Nephron (organoid): ENCODE data around the gene USH2A.

ENCODE experiments used
- H3K27ac Mint-ChIP-seq, 3 experiments: 2 replicates each; pipeline ENCODE4 v1.8.0; 2020; ENCODE audit warnings: mixed read lengths in 3 of 3, mild to moderate bottlenecking in 2 of 3, moderate library complexity in 1 of 3
- H3K27me3 Mint-ChIP-seq: 2 replicates; pipeline ENCODE4 v1.8.0; 2021; ENCODE audit warnings: low read depth, mild to moderate bottlenecking, moderate library complexity, mixed read lengths
- H3K36me3 Mint-ChIP-seq: 2 replicates; pipeline ENCODE4 v1.8.0; 2020; ENCODE audit warnings: low read depth, mixed read lengths
- H3K4me1 Mint-ChIP-seq: 2 replicates; pipeline ENCODE4 v1.8.0; 2020; ENCODE audit warnings: mixed read lengths
- H3K4me3 Mint-ChIP-seq, 3 experiments: 2 replicates each; pipeline ENCODE4 v1.8.0; 2020; ENCODE audit warnings: mild to moderate bottlenecking in 3 of 3, mixed read lengths in 3 of 3, moderate library complexity in 2 of 3
- H3K9me3 Mint-ChIP-seq: 2 replicates; pipeline ENCODE4 v1.8.0; 2020; ENCODE audit warnings: mixed read lengths
- CTCF ChIP-seq, 3 experiments: fragments of 200-600 bp; sonication (generic); IDR thresholded peaks; one replicate each; pipeline ENCODE4 v1.5.0; 2021; ENCODE audit warnings: antibody characterized with exemption in 3 of 3; ENCODE audit not compliant: unreplicated experiment in 3 of 3

Gene USH2A

DNA sequence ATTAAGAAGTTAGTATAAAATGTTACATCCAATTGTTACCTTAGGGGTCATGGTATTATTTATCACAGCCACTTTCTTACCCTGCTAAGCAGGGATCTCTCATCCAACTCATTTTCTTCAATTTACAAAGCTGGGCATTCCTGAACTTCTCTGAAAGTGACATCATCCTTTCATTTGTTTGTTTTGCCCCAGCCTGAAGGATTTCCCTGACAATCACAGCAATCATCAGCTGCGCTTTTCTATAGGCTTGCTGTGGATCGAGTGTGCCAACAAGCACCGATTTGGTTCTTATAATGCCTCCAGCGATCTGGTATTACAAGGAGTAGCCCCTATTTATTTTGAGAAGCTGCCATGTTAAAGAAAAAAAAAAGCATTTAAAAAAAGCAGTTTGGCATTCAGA is 240.2 kb downstream of the USH2A start:
- no peaks in the 10 kb centered on the region for H3K36me3 Mint-ChIP-seq

GRCh38 chr1:216181590-216181989 is 241.7 kb downstream of the USH2A start:
- Mint-ChIP-seq H3K27me3 (peaks cover 4% of the 10 kb centered on the region), H3K4me3 (no peak overlapping the region), H3K27ac (no peak overlapping the region), H3K9me3 (no peaks in the 10 kb centered on the region), H3K4me1 (peaks cover 18% of the 10 kb centered on the region), H3K36me3 (no peaks in the 10 kb centered on the region)
- TF ChIP-seq CTCF (IDR thresholded peaks at IDR 0.05; ENCODE audit: unreplicated experiment in 3 of 3) = no peak

More for the DNA sequence above, 240.2 kb downstream of the USH2A start:
- Mint-ChIP-seq H3K27me3 (peaks cover 4% of the 10 kb centered on the region), H3K4me3 (no peak overlapping the region), H3K27ac (no peak overlapping the region), H3K9me3 (no peaks in the 10 kb centered on the region), H3K4me1 (peaks cover 16% of the 10 kb centered on the region)
- TF ChIP-seq CTCF (IDR thresholded peaks at IDR 0.05; ENCODE audit: unreplicated experiment in 3 of 3) = no peak

DNA sequence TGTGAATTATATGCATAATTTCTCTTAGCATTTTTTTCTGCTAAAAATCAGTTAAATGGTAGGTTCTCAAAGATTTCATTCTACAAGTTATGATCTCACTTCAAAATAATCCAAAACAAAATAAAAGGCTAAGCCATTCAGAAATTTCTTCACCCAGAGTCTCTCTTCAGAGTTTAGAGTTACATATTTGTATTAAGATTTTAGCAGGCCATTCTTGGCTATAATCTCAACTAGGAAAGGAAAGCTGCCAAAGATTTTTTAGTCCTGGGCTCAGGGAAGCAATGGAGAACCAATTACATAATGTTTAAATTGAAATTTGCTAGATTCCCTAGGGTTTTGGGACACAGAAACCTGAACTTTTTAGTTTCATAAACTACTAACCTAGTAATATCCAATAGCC is 245.0 kb downstream of the USH2A start:
- Mint-ChIP-seq H3K27me3 (peaks cover 4% of the 10 kb centered on the region), H3K36me3 (no peaks in the 10 kb centered on the region), H3K9me3 (no peaks in the 10 kb centered on the region), H3K27ac (no peak overlapping the region), H3K4me3 (no peak overlapping the region), H3K4me1 (peaks cover 14% of the 10 kb centered on the region)
- no peak for TF ChIP-seq CTCF (IDR thresholded peaks at IDR 0.05; ENCODE audit: unreplicated experiment in 3 of 3)

- no peaks in the 10 kb centered on the region for H3K9me3 Mint-ChIP-seq
- no peak for TF ChIP-seq CTCF (IDR thresholded peaks at IDR 0.05; ENCODE audit: unreplicated experiment in 3 of 3)
- no peak overlapping the region for H3K4me3 Mint-ChIP-seq
- no peak overlapping the region for H3K27ac Mint-ChIP-seq
- peaks cover 13% of the 10 kb centered on the region for H3K4me1 Mint-ChIP-seq
- peaks cover 4% of the 10 kb centered on the region for H3K27me3 Mint-ChIP-seq
- no peaks in the 10 kb centered on the region for H3K36me3 Mint-ChIP-seq
Observed at GRCh38 chr1:216176970-216177369, 246.3 kb downstream of the USH2A start.

DNA sequence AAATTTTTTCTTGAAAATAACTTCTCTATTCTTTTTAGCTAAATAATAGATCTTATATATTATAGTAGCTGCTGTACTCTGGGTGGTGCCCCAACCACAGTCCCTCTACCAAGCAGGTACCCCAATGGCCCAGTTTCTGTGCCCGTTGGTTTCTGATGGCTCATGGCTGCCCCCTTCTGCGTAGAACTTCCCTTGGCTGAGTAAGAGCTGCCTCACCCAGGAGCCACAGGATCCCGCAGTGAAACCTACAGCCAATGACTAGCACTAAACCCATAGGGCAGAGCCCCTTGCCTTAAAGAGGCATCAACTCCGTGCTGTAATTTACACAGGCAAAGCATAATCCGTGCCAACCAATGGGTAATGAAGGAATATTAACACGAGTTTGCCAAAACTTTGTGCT is 247.5 kb downstream of the USH2A start:
- Mint-ChIP-seq H3K36me3 (no peaks in the 10 kb centered on the region), H3K4me3 (no peak overlapping the region), H3K27me3 (no peaks in the 10 kb centered on the region), H3K9me3 (no peaks in the 10 kb centered on the region), H3K27ac (no peak overlapping the region), H3K4me1 (peaks cover 13% of the 10 kb centered on the region)
- no peak for TF ChIP-seq CTCF (IDR thresholded peaks at IDR 0.05; ENCODE audit: unreplicated experiment in 3 of 3)

DNA sequence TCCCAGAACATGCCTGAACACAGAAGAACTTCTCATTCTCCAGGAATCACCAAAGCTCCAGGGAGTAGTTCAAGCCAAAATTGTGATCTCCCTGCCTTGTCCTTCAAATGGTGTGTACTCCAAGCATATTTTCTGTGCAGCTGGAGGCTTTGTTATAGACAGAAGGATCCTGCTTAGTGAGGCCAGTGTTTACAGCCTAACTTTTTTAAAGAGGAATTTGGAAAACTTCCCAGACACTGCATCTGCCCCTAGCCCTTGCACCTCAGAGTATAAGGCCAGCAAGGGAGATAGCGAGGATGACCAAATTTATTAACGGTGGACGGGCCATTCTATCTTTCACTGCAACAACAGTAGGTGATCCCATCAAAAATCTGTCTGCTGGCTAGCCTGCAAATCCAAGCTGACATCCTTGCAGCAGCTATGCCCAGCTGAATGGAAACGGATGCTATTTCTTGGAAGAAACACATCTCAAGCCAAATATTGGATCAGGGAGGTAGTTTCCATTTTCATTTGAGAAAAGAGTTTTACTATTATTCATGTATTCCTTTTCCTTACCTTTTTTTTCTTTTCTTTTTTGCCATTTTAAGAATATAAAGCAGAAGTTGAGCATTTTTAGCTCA is 249.8 kb downstream of the USH2A start:
- peak overlapping the region in 1 of 3 experiments; percentile 43 for H3K4me3 Mint-ChIP-seq

More for the DNA sequence above, 249.8 kb downstream of the USH2A start:
- Mint-ChIP-seq H3K27me3 (peaks cover 8% of the 10 kb centered on the region), H3K36me3 (no peaks in the 10 kb centered on the region), H3K27ac (peak overlapping the region in 2 of 3 experiments; percentile 13 to 71), H3K9me3 (no peaks in the 10 kb centered on the region), H3K4me1 (peaks cover 13% of the 10 kb centered on the region)
- TF ChIP-seq CTCF (IDR thresholded peaks at IDR 0.05; ENCODE audit: unreplicated experiment in 3 of 3) = no peak
